M059J (cell line): Measurements from ENCODE around the gene LAMA2. TPM values are rescaled to one million over a fixed set of nuclear protein-coding genes. Genes with fewer than 3 reads are reported as not detected.

Source experiments
- DNase-seq: peaks from one replicate; pipeline ENCODE4 v3.0.0-alpha.2; 2012; ENCODE audit warnings: low read depth
- total RNA-seq: library from RNA; depleted of rRNA; stranded (reverse); fragments of >200 nt; shearing (Covaris generic); gene quantifications from 2 replicates; pipeline ENCODE4 v1.2.3, GENCODE V29; 2014

The LAMA2 gene
- total RNA-seq, 1 experiment from 2014 or later: 3.8 TPM

GRCh38 chr6:129440691-129441090 lies 557.8 kb downstream of the LAMA2 start:
- DNase-seq: peak; percentile 70

GRCh38 chr6:129444683-129445082 lies 561.7 kb downstream of the LAMA2 start:
- no peak for DNase-seq

- DNase-seq: no peak
Measured at GRCh38 chr6:129446272-129447197, 563.6 kb downstream of the LAMA2 start.

GRCh38 chr6:129447198-129447565 lies 564.2 kb downstream of the LAMA2 start:
- no peak for DNase-seq

- DNase-seq: no peak
Measured at GRCh38 chr6:129448965-129449364, 566.0 kb downstream of the LAMA2 start.

- DNase-seq: peak; percentile 4
Measured at GRCh38 chr6:129451187-129451586, 568.2 kb downstream of the LAMA2 start.

- DNase-seq: no peak
Measured at GRCh38 chr6:129453073-129453472, 570.1 kb downstream of the LAMA2 start.

GRCh38 chr6:129454488-129454887 lies 571.5 kb downstream of the LAMA2 start:
- DNase-seq: no peak

GRCh38 chr6:129455126-129455769 lies 572.3 kb downstream of the LAMA2 start:
- no peak for DNase-seq

GRCh38 chr6:129460221-129460620 lies 577.3 kb downstream of the LAMA2 start:
- no peak for DNase-seq

GRCh38 chr6:129469070-129469662 lies 586.2 kb downstream of the LAMA2 start:
- DNase-seq: peak; percentile 35

GRCh38 chr6:129472239-129472638 lies 589.3 kb downstream of the LAMA2 start:
- no peak for DNase-seq

GRCh38 chr6:129473546-129473945 lies 590.6 kb downstream of the LAMA2 start:
- DNase-seq: no peak

- DNase-seq: no peak
Measured at GRCh38 chr6:129475477-129476247, 592.7 kb downstream of the LAMA2 start.

GRCh38 chr6:129476248-129476564 lies 593.3 kb downstream of the LAMA2 start:
- no peak for DNase-seq

- DNase-seq: no peak
Measured at GRCh38 chr6:129476810-129477209, 593.9 kb downstream of the LAMA2 start.

GRCh38 chr6:129478379-129478778 lies 595.4 kb downstream of the LAMA2 start:
- no peak for DNase-seq

GRCh38 chr6:129481706-129482105 lies 598.8 kb downstream of the LAMA2 start:
- peak; percentile 3 for DNase-seq

- peak; percentile 32 for DNase-seq
Measured at GRCh38 chr6:129485746-129486145, 602.8 kb downstream of the LAMA2 start.

GRCh38 chr6:129486327-129486726 lies 603.4 kb downstream of the LAMA2 start:
- DNase-seq: no peak

- no peak for DNase-seq
Measured at GRCh38 chr6:129488313-129488712, 605.4 kb downstream of the LAMA2 start.

GRCh38 chr6:129489215-129489765 lies 606.4 kb downstream of the LAMA2 start:
- peak; percentile 44 for DNase-seq
